ENCODE results near the gene MDFI. TPM values are rescaled to one million over a fixed set of nuclear protein-coding genes. Genes with fewer than 3 reads are reported as not detected.

The MDFI gene
- total RNA-seq, 1 experiment from 2014 or later: not detected

DNA sequence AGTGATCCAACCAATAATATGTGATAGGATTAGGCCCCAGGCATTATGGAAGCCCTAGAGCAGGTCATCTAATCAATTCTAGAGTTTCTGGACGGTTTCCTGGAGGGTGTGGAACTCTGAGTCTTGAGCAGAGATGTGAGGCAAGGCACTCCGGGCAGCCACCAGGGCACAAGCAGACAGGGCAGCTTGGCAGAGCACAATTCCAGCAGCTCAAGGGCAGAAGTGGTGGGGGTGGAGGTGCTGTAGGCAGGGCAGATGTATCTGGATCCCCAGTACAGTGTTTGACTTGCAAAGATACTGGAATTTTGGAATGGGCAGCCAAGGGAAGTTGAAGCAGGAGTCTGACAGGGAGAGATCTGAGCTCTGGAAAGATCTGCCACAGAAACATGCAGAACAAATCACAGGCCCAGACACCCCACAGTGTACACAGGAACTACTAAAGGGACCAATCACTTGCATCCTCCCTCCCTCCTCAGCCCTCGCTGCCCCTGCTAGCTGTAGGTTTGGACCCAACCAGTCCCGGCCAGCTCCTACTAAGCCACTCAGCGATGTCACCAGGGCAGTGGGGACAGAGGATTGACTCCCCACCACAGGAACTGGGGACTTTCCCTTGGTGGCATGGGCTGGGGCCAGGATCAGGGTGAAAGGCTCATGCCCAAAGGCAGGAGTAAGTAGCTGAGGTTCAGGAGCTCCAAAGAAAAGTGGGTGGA lies 50.1 kb downstream of the MDFI start:
- no peak for DNase-seq (ENCODE audit: low spot score)

DNA sequence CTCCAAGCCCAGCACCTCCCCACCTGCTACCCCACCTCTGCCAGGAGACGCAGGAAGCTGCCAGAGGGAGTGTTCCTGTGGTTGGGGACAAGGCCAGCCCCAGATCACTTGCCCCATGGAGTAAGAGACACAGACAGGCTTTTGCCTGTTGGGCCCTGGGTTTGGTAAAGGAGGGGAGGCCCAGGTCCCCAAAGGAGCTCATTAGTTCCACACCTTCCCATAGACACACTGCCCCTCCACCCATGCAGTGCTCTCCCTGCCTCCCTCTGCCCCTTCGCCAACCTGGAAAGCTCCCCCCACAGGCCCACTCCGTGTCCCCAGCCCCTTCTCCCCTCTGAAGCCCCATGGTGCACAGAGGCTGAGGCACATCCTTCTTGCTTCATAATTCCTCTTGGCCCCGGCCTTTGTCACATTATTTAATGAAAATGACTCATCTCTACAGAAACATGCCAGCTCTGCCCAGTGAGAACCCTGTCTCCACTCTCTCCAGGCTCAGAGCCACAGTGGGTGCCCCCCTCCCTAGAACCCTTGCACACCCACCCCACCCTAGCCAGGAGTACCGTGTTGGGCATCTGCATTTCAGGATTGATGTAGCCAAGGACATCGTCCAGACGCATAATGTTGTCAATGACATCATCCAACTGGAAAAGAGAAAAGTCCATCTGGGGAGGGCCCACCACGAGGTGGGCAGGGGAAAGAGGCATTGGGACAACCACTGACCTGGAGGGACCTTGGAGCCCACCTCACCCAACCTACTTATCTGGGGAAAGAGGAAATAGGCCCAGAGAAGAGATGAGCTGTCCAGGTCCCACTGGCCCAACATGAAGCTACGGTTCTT lies 51.1 kb downstream of the MDFI start:
- DNase-seq (ENCODE audit: low spot score): peak; percentile 35

DNA sequence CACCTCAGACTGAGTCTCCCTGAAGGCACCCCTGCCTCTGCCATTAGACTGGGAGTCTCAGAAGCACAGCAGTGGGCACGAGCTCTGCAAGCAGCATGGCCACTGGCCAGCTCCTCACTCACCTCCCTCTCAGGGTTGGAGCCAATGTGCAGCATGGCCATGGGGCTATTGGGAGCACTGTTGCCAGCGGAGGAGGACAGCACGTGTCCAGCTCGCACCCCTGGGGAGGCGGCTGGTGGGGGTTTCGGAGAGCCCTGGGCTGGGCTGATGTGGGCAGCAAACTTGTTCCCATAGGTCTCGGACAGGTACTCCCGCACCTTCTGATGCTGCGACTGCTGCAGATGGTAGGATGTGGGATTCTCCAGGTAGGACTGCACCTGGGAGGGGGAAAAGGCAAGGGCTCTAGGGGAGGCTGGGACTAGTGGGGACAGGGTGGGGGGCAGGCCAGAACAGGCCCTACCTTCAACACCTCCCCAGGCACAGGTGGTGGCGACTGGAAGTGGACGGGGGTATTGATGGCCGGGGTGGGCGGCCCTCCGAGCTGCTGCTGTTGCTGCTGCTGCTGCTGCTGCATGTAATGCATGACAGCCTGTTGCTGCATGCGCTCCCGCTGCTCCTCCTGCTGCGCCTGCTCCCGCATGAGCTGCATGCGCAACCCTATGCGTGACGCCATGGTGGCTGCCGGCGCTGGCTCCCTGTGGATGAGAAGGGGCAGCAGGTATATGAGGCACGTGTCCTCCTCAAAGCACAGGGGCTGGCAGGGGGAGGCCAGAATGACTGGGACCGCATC lies 52.5 kb downstream of the MDFI start:
- no peak for DNase-seq (ENCODE audit: low spot score)

DNA sequence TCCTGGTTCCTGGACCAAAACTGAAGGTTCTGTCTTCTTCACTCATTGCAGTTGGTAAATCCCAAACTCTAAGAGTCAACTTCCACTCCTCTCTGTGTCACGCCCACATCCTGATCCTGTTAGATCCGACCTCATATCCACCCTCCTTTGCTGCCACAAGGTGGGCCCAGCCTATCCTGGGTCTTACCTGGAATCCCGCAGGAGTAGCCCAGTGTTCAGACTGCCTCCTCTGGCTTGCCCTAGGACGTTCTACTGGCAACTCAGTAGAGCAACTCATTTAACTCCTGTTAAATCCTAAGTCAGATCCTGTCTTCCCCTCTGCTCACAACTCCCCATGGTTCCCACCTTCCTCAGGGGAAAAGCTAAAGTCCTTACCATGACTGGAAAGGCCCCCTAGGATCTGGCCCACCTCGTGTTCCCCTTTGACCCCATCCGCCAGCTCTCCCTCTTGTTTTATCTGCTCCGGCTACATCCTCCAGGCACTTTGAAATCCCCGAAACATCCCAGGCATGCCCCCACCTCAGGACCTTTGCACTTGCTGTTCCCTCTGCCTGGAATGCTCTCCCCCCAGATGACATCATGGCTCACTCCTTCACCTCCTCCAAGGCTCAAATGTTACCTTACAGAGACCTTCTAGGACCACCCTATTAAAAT lies 53.3 kb downstream of the MDFI start:
- DNase-seq (ENCODE audit: low spot score): no peak

DNA sequence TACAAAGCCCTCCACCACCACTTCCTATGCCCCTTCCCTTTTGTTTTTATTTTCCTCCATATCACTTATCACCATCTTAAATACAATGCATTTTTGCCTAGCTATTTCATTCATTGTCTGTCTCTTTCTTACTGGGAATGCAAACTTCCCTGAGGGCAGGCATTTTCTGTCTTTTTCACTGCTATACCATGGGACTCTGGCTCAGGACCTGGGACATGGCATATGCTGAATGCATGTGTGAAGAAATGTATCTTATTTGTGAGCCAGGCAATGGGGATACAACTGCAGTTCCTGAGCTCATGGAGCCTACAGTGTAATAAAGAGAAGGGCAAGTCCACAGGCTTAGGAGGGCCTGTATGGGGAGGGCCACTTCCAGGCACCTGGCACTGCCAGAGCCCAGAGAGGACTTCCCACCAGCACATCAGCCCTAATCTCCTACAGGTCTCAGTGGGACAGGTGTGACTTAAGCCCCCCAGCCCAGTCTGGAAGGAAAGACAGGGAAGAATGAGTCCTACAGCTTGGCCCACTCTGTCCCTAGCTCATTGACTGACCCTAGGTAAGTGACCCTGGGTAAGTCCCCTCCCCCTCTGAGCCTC lies 53.9 kb downstream of the MDFI start:
- no peak for DNase-seq (ENCODE audit: low spot score)

DNA sequence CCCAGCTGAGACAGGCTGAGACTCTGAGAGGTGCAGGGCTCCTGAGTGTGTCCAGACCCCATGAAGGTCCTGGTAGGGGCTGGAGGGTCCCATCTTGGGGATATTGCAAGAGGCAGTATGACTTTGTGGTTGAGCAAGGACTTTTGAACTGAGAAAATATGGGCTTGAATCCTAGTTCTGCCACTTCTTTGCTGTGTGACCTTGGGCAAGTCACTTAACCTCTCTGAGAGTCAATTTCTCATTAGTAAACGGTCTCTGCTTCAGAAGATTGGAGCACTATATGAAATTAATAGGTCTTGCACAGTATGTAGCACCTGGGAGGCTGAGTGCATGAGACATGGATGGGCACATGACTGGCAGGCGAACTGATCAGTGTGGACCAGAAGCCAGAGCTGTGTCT lies 54.5 kb downstream of the MDFI start:
- DNase-seq (ENCODE audit: low spot score): no peak

DNA sequence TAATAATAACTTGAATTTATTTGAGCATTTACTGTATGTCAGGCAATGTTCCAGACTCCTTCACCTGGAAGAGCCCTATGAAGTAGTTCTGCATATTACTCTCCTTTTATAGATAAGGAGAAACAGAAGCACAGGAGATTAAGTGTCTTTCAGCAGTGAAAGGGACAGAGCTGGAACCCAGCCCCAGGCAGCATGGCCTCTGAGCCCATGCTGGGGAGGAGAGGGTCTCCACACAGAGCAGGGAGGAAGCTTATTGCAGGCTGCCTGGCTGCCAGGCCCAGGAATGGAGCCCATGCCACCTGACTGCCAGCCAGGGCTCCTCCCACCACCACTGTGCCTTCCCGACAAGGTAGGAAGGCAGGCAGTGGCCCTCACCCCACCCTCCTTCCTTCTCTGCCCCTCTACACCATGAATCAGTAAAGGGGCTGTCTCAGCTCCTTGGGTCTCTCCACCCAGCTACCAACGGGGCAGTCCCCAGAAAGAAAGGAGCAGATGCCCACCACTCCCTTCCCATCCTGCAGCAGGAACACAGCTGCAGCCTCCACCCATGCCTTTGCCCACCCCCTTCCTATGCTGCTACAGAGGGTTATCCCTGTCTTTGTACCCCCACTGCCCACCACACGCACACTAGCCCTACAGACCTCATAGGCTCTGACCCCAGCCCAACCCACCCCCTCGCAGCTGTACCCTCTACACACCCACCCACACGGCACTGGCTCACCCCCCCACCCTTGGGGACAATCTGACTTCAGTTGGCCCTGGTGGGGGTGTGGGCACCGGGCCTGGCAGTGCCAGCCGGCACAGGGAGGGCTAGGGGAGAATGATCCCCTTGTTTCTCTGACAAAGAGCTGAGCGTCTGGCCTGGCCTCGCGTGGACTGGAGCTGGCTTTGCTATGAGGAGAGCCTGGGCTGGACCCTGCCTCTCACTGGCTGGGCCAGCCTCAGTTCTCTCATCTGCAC lies 55.3 kb downstream of the MDFI start:
- no peak for DNase-seq (ENCODE audit: low spot score)

GRCh38 chr6:41694815-41695526 lies 56.7 kb downstream of the MDFI start:
- DNase-seq (ENCODE audit: low spot score): no peak

DNA sequence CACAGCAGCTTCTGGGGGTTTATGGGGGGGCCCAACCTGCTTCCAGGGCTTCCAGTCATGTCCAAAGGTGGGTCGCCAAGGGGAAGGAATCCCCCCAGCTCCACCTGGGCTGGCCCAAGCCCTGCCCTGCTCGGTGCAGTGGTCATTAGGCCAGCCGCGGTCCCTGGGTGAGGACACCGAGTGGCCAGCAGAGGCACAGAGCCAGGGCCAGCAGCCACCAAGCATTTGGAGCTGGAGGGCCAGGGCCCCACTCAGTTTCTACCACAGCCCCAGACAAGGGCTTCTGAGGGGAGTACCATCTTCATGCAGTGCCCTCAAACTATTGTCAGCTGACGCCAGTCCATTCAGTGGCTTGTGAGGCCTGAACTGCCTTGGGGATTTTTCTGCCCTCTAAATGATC lies 57.6 kb downstream of the MDFI start:
- DNase-seq (ENCODE audit: low spot score): no peak

- DNase-seq (ENCODE audit: low spot score): no peak
These were observed 58.5 kb downstream of the MDFI start for GRCh38 chr6:41696788-41697187.

DNA sequence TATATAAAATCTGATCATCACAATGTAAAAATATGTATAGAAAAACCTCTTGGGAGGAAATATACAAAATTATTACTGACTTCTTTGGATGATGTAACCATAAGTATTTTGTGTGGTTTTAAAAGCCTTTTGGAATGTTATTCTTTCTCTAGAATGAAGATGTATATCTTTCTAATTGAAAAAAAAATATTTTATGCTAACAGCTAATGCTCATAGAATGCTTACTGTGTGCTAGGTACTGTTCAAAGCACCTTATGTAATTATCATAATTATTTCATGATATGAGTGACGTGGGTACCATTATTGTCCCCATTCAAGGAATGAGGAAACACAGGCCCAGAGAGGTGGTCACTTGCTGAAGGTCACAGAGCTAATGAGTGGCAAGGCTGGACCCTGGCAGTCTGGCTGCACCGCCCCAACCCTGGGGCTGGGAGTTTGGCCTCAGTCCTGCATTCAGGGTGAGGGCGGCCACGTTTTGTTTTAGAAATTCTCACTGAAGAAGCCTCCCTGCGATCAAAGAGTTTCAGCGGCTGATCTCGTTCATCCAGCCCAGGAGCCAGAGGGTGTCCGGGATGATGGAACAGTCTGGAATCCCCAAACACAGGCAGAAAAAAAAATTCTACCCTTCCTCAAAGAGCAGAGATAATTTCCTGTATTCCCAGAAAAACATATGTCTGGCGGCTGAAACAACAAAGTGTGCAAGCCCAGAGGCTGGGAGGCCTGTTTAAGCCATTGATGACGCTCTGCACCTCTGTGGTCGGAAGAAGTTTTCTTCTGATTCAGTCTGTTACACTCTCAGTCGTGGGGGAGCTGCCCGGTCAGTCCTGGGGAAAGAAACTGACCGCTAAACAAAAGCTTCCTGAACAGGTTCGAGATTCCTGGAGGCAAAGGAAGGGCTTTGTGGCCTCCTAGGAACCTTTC lies 59.9 kb downstream of the MDFI start:
- DNase-seq (ENCODE audit: low spot score): peak; percentile 76

GRCh38 chr6:41699063-41699462 lies 60.8 kb downstream of the MDFI start:
- DNase-seq (ENCODE audit: low spot score): no peak

GRCh38 chr6:41700463-41701347 lies 62.4 kb downstream of the MDFI start:
- no peak for DNase-seq (ENCODE audit: low spot score)

DNA sequence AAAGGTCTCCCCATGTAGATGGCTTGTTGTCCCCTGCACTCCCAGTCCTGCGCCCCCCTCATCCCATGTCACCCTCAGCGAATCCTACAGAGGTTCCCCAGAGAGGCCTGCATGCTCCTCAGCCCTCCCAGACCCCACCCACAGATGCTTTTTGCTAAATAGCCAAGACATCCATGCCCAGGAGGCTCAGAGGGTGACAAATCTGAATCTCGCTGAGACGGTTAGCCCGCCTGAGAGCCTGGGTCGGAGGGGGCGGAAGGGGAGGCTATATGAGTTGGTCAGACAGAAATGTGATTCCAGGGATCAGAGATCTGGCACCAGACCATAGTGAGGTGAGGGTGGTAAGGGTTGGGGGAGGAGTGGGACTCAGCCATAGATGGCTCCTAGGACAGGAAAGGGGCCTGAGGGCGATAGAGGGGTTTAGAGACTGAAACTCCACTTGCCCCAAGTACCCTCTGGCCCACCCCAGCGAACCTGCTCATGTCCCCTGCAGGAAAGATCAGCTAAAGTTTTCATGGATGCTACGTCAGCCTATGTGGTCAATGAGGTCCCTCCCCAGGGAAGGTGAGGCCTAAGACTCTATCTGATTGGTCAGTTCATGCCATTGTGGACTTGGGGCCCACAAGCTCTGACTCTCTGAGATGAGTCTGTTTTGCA lies 63.9 kb downstream of the MDFI start:
- DNase-seq (ENCODE audit: low spot score): no peak

DNA sequence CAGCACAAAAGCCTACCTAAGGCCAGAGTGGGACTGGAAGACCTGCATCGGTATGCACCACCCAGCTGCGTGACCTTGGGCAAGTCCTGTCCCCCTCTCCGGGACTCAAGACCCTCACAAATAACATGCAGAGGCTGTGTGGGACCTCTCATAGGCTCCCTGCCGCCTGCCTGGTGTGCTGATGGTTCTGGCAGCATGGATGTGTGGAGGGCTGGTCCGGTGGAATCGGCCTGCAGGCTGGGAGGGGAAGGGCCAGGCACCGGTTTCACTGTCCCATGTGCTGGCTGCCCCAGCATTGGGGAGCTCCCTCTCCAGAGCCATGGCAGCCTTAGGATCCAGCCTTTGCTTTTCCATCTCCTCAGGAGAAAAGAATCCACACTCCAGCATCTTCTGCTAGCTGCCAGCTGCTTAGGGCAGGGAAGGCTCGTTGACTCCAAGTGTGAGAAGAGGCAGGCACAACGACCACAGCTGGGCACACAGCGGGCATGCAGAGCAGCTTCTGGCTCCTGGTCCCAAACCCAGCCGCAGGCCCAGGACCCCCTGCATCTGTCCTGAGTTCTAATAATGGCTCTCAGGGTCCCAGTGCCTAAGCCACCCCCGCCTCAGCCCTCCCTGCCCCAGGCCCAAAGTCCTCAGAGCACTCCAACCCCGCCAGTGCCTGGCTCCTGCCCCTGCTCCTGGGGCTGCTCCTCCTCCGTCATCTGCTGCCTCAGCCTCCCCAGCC lies 64.7 kb downstream of the MDFI start:
- DNase-seq (ENCODE audit: low spot score): no peak
